Measurements from ENCODE around the gene TXN2. TPM values are rescaled to one million over a fixed set of nuclear protein-coding genes. Genes with fewer than 3 reads are reported as not detected.

The TXN2 gene, protein sequence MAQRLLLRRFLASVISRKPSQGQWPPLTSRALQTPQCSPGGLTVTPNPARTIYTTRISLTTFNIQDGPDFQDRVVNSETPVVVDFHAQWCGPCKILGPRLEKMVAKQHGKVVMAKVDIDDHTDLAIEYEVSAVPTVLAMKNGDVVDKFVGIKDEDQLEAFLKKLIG
- total RNA-seq, result 23.1 and 28.4 TPM in 2 replicates

DNA sequence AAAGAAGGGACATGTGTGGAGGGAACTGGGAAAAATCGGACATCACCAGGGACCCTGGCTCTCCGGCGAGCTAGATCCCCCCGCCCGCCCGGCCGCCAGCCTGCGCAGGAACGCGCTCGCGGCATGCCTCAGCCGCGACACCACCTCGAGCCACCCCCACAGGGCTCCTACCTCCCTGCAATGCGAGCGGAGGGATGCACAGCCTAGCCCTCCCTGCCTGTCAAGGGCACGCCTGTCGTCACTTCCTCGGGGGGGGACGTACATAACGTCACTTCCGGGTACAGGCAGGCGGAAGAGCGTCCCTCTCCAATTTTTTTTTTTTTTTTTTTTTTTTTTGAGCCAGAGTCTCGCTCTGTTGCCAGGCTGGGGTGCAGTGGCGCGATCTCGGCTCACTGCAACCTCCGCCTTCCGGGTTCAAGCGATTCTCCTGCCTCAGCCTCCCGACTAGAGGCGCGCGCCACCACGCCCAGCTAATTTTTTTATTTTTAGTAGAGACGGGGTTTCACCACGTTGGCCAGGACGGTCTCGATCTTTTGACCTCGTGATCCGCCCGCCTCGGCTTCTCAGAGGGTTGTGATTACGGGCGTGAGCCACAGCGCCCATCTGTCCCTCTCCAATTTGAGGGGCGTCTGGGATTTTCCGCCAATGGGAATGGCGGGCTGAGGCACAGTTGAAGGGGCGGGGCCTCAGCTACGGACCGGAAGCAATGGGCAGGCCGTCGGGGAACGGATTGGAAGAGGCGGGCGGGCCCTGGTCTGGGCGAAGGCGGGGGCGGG is at the start of gene TXN2:
Gene TXN2, minus strand, starts transcription at position 248 of the 776 bp plus-strand sequence. CDS start 803 bp downstream, outside the sequence.

DNA sequence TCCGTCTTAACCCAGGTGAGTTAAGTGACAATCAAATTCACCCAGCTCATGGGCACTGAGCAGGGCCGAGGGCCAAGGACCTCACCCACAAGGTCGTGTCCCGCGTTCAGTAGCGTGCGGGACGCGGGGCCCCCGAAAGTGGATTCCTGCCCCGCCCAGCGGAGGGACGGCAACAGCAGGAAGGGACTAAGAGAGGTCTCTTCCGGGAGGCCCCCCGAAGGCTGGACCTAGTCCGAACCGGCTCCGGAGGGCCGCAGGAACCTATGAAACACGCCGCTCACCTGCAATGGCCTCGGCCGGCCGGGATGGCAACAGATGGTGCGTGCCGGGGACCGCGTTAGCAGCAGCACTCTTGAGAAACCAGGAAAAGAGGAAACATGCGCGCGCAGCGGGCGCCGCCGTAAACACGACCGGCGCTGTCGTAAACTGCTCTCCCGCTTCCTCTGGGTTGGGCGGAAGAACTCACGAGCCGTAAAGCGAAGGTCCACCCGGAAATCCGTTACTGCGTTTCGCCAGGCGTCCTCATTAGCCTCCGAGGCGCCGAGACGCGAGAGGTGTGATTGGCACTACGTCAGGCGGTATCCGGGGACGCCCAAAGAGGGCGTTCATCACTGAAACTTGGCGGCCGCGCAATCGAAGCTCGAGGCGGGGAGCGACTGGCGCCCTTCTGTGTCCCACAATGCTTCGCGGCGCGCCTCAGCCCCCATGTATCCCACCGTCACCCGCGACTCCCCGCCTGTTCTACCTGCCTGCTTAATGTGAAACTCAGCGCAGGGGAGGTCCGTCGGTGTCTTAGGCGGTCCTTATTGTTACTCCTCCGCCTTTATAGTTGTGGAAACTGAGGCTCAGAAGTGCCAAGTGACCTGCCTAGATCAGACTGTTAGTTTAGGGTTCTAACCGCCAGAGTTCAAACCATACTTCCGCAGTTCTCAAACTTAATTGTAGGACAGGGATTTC is 47.6 kb upstream of the TXN2 start, which contains the start of gene EIF3D:
Gene EIF3D, minus strand, starts transcription at position 372 of the 957 bp plus-strand sequence. CDS start 3,045 bp downstream, outside the sequence.

DNA sequence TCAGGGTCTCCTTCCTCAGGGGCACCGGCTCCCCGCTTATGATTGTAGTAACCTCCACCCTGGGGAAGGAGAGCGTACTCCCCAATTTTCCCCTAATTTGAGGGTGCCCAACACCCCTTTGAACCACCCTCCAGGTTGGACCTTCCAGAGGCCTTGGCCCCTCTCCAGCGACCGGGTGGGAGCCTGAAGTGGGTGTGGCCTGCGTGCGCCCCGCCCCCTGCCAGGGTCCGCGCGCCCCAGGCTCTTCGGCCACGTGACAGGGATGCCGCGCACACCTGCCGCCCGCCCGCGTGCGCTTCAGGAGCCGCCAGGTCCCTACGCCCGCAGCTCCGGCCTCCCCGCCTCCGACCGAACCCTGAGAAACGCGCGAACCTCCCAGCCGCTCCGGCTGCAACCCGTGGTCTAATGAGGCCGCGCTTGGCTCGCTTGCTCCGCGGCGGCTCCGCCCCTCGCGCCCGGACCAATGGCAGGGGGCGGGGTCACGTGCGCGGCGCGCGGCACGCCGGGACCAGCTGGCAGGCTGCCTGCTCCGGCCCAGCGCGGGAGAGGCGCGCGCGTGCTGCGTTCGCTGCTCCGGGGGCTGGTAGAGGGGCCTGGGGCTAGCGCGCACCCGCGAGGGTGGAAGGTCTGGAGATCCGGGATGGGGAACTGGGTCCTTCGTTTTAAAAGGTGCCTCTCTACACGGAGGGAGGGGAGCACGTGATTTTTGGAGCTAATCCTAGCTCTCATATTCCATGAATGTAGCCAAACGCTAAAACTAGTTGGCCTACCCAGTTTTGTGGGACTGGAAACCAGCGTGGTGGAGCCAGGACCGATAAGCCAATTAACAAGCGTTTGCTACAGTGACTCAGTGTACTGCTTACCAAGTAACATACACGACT is 25.4 kb upstream of the TXN2 start, which contains the start of gene FOXRED2:
Gene FOXRED2, minus strand, starts transcription at position 404 of the 881 bp plus-strand sequence. CDS start 618 bp downstream, outside the sequence.

Small RNA genes lying within 50 kb of the gene (small RNA-seq; reads per million reads assigned to genes)
- not detected for gene RF00019

Other genes starting within 250 kb of the TXN2 start
- gene APOL2, start 242.1 kb downstream of the TXN2 start, total RNA-seq, result 37.2 and 38.8 TPM in 2 replicates
- gene APOL1, start 228.5 kb downstream of the TXN2 start, total RNA-seq, result 3.3 and 3.6 TPM in 2 replicates
- 1,027 and 1,261 TPM in 2 replicates for gene MYH9, start 93.7 kb downstream of the TXN2 start, total RNA-seq
- 12.1 and 24.6 TPM in 2 replicates for gene FOXRED2, start 25.4 kb upstream of the TXN2 start, total RNA-seq
- gene EIF3D, start 47.5 kb upstream of the TXN2 start, total RNA-seq, result 503 and 511 TPM in 2 replicates
- gene CACNG2, start 222.1 kb upstream of the TXN2 start, total RNA-seq, result not detected in 2 replicates

Measured in vein endothelial cell (primary cell).